Thyroid gland (tissue), 4 donors: ENCODE data around the gene STXBP5L. TPM values are rescaled to one million over a fixed set of nuclear protein-coding genes. Genes with fewer than 3 reads are reported as not detected.

Source experiments
- DNase-seq, 2 donors: peaks; one replicate each; pipeline ENCODE4 v3.0.0-alpha.2; 2019
- H3K27ac ChIP-seq, 3 donors: fragments of 200-600 bp; sonication (generic); 1 replicate in 2 of 3; 2 replicates in 1 of 3; pipeline ENCODE4 v1.5.1; 2016 to 2019; ENCODE audit warnings: mild to moderate bottlenecking in 1 of 3, moderate library complexity in 1 of 3
- H3K27me3 ChIP-seq: fragments of 200-600 bp; sonication (generic); one replicate; pipeline ENCODE4 v1.5.1; 2019
- H3K36me3 ChIP-seq, 2 donors: fragments of 200-600 bp; sonication (generic); one replicate each; pipeline ENCODE4 v1.5.1; 2016 to 2019
- H3K4me1 ChIP-seq, 2 donors: fragments of 200-600 bp; sonication (generic); one replicate each; pipeline ENCODE4 v1.5.1; 2017 to 2019
- H3K4me3 ChIP-seq, 3 donors: fragments of 200-600 bp; sonication (generic); replicated peaks in 1 of 3; 1 replicate in 2 of 3; 2 replicates in 1 of 3; pipeline ENCODE4 v1.5.1; 2016; ENCODE audit warnings: mild to moderate bottlenecking in 1 of 3
- H3K9me3 ChIP-seq: fragments of 200-600 bp; sonication (generic); one replicate; pipeline ENCODE4 v1.5.1; 2017
- CTCF ChIP-seq, 6 experiments: fragments of 200-600 bp in 3 of 6; fragments of 450-650 bp in 3 of 6; sonication (generic) in 3 of 6; IDR thresholded peaks; one replicate each; pipeline ENCODE4 v1.5.1; 2016 to 2019; ENCODE audit warnings: antibody characterized with exemption in 6 of 6, mild to moderate bottlenecking in 2 of 6, inconsistent platforms in 1 of 6, moderate library complexity in 1 of 6
- POLR2A ChIP-seq, 2 donors: fragments of 450-650 bp; IDR thresholded peaks; one replicate each; pipeline ENCODE4 v1.6.1; 2017; ENCODE audit warnings: antibody characterized with exemption in 2 of 2, mild to moderate bottlenecking in 2 of 2, moderate library complexity in 1 of 2
- WGBS, 2 donors: methylation state at CpG; one replicate each; pipeline ENCODE4 v1.1.5; 2017; 5-methylcytosine and 5-hydroxymethylcytosine counted together
- intact Hi-C: fragments of 100-400 bp; cut with DNase I; formaldehyde crosslinking; loops from one replicate; pipeline ENCODE4 v1.15.1; 2023
- total RNA-seq, 4 donors: library from RNA; depleted of rRNA; stranded (reverse); fragments of >200 nt; gene quantifications; one replicate each; pipeline ENCODE4 v1.2.3, GENCODE V29; 2016

STXBP5L gene
- total RNA-seq, 4 donors from 2014 or later, result 8.9 to 24.9 (median 21.9) TPM

- TF ChIP-seq CTCF (IDR thresholded peaks at IDR 0.05) (no peak), POLR2A (IDR thresholded peaks at IDR 0.05) (no peak)
Observed at GRCh38 chr3:121232309-121233225, 324.6 kb downstream of the STXBP5L start.

DNA sequence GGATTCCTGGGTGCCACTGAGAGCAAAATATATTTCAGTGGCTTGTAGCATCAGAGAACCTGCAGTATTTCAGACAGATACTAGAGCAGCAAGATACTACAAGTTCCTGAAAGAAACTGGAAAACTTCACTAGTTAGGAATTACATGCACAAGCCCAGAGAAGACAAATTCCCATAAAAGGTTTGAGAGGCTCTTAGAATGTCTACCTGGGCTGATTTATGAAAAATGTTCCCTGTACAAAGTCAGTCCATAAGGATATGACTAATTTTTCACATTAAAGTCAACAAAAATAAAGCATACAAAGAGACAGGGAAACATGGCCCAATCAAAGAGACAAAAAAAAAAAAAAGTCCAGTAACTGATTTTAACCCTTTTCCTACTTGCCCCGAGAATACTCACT lies 335.2 kb downstream of the STXBP5L start:
- WGBS, 2 donors, result 92 to 93% methylated on average over 1 of the region's 1 CpG
- Histone ChIP-seq H3K4me3 (no peak overlapping the region), H3K9me3 (no peaks in the 10 kb centered on the region), H3K36me3 (no peaks in the 10 kb centered on the region), H3K4me1 (no peaks in the 10 kb centered on the region), H3K27ac (no peak overlapping the region), H3K27me3 (no peaks in the 10 kb centered on the region)
- intact Hi-C loops, result no loop called here
- DNase-seq, result no peak
- no peak for TF ChIP-seq CTCF (IDR thresholded peaks at IDR 0.05)
- TF ChIP-seq POLR2A (IDR thresholded peaks at IDR 0.05), result no peak

More at GRCh38 chr3:121232309-121233225, 324.6 kb downstream of the STXBP5L start:
- intact Hi-C loops, result no loop called here
- DNase-seq, result no peak
- peaks cover 0 to 4% of the 10 kb centered on the region in 2 donors for H3K4me1 ChIP-seq
- no peaks in the 10 kb centered on the region for H3K9me3 ChIP-seq
- H3K36me3 ChIP-seq, result no peaks in the 10 kb centered on the region
- no peak overlapping the region for H3K4me3 ChIP-seq
- no peaks in the 10 kb centered on the region for H3K27me3 ChIP-seq
- 88 to 90% methylated on average over 5 of the region's 5 CpGs for WGBS, 2 donors
- H3K27ac ChIP-seq, result no peak overlapping the region

GRCh38 chr3:121252676-121253075 lies 344.7 kb downstream of the STXBP5L start:
- TF ChIP-seq CTCF (IDR thresholded peaks at IDR 0.05) (no peak), POLR2A (IDR thresholded peaks at IDR 0.05) (no peak)
- intact Hi-C loops, result no loop called here
- H3K36me3 ChIP-seq, result no peaks in the 10 kb centered on the region
- H3K27me3 ChIP-seq, result no peaks in the 10 kb centered on the region
- H3K4me3 ChIP-seq, result no peak overlapping the region
- no peak for DNase-seq
- WGBS, 2 donors, result 61 to 68% methylated on average over 2 of the region's 2 CpGs
- H3K9me3 ChIP-seq, result no peaks in the 10 kb centered on the region
- no peak overlapping the region for H3K27ac ChIP-seq
- no peaks in the 10 kb centered on the region for H3K4me1 ChIP-seq

GRCh38 chr3:121269389-121269788 lies 361.4 kb downstream of the STXBP5L start:
- WGBS, 2 donors, result 89 to 96% methylated on average over 1 of the region's 1 CpG
- TF ChIP-seq POLR2A (IDR thresholded peaks at IDR 0.05) (no peak), CTCF (IDR thresholded peaks at IDR 0.05) (no peak)
- Histone ChIP-seq H3K27me3 (no peaks in the 10 kb centered on the region), H3K27ac (no peak overlapping the region), H3K9me3 (no peaks in the 10 kb centered on the region), H3K4me1 (no peaks in the 10 kb centered on the region), H3K36me3 (no peaks in the 10 kb centered on the region), H3K4me3 (no peak overlapping the region)
- no peak for DNase-seq
- intact Hi-C loops, result no loop called here

DNA sequence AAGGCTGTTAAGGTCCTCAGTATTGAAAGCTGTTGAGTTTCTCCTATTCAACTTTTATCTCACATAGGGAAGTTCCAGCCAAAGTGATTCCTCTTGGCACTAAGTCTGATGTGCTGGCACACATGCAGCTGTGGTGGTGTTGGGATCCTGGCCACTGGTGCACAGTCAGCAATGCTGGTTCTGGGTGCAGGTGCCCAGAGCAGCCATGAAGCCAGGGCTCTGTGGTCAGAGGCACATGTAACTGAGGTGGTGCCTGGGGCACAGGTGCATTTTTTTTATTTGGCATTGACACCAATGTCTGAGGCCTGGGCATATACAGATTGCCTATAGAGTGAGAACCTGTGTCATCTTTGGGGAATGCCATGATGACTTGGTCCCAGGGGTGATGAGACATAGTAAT lies 366.4 kb downstream of the STXBP5L start:
- intact Hi-C loops, result no loop called here
- no peaks in the 10 kb centered on the region for H3K27me3 ChIP-seq
- TF ChIP-seq CTCF (IDR thresholded peaks at IDR 0.05), result no peak
- TF ChIP-seq POLR2A (IDR thresholded peaks at IDR 0.05), result no peak
- H3K36me3 ChIP-seq, result no peaks in the 10 kb centered on the region
- H3K27ac ChIP-seq, result no peak overlapping the region
- H3K9me3 ChIP-seq, result no peaks in the 10 kb centered on the region
- DNase-seq, result no peak
- H3K4me3 ChIP-seq, result no peak overlapping the region
- no peaks in the 10 kb centered on the region for H3K4me1 ChIP-seq
